ENCODE data around the gene HEMK1. TPM values are rescaled to one million over a fixed set of nuclear protein-coding genes. Genes with fewer than 3 reads are reported as not detected.

The HEMK1 gene
- total and polyA plus RNA-seq, 4 donors: 11.0 to 21.3 (median 15.1) TPM

DNA sequence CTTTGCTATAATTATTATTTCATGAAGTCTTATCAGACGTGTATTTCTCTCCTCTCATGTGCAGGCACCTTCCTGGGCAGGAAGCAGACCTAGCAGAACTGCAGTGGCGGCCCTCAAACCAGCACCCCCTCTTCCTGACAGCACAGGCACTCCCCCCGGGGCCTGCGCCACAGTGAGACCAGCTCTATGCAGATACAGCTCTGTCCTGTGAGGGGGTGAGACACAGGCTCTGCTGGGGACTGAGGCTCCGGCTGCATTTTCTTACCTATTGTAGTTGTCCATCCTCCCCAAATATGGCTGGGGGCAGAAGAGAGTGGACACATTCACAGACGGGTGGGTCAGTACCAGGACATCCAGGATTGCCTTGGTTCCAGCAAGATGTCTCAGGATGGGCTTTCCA, 37.3 kb downstream of the HEMK1 start:
- DNase-seq (no peak), ATAC-seq (ENCODE audit: low FRiP score) (no peak)
- Histone ChIP-seq H3K9me3 (ENCODE audit: control insufficient read depth, low read length) (no peaks in the 10 kb centered on the region), H3K36me3 (ENCODE audit: control insufficient read depth in 1 of 2, insufficient read depth in 2 of 2, low read length in 1 of 2) (no peaks in the 10 kb centered on the region), H3K27me3 (ENCODE audit: control insufficient read depth in 1 of 2, insufficient read depth in 2 of 2, low read length in 1 of 2) (no peaks in the 10 kb centered on the region), H3K4me1 (ENCODE audit: control insufficient read depth in 1 of 2, insufficient read depth in 2 of 2, low read length in 2 of 2) (no peaks in the 10 kb centered on the region), H3K4me3 (ENCODE audit: low read length in 2 of 2) (no peak overlapping the region), H3K27ac (ENCODE audit: low read depth in 1 of 2, low read length in 2 of 2) (no peak overlapping the region)
- intact Hi-C loops (cut with DNase I): no loop called here
- 68 to 77% methylated on average over 6 of the region's 6 CpGs for WGBS, 2 donors

DNA sequence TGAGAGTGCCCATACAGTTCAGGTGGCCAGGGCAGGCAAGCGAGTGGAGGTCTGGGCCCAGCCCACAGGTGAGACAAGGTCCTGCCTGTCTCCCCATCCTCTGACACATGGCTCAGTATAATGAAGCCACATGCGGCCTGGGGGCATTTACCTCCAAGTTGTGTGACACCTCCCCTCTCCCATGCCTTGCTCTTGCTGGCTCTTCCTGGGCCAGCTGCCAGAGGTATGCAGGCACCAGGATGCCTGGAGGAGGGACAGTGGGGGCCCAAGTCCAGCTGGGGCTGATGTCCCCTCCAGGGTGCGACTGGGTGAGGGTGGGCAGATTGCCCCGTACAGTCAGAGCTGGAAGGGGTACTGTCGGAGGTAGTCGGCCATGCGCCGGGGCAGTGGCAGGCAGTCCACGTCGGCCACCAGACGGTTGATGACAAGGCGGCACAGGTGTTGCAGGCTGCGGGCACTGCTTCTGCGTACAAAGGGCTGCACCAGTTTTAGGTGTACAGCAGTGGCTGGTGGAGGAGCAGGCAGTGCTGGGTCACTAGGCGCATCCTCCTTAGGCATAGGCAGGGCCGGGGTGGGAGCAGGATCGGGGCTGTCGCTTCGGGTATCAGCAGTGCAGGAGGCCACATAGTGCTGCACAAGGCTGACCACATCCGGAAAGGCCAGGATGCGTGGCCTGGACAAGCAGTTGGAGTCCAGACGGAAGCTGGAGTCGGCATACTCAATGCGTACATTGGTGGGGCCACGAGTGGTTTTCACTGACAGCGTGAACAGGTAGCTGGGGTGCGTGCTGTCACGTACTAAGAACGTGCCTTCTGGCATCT, 38.2 kb downstream of the HEMK1 start:
- Histone ChIP-seq H3K27ac (ENCODE audit: low read depth in 1 of 2, low read length in 2 of 2) (no peak overlapping the region), H3K9me3 (ENCODE audit: control insufficient read depth, low read length) (no peaks in the 10 kb centered on the region), H3K4me3 (ENCODE audit: low read length in 2 of 2) (no peak overlapping the region), H3K4me1 (ENCODE audit: control insufficient read depth in 1 of 2, insufficient read depth in 2 of 2, low read length in 2 of 2) (no peaks in the 10 kb centered on the region), H3K36me3 (ENCODE audit: control insufficient read depth in 1 of 2, insufficient read depth in 2 of 2, low read length in 1 of 2) (no peaks in the 10 kb centered on the region), H3K27me3 (ENCODE audit: control insufficient read depth in 1 of 2, insufficient read depth in 2 of 2, low read length in 1 of 2) (no peaks in the 10 kb centered on the region)
- no peak for DNase-seq
- no peak for ATAC-seq (ENCODE audit: low FRiP score)
- 84 to 85% methylated on average over 29 of the region's 29 CpGs for WGBS, 2 donors
- intact Hi-C loops (cut with DNase I): no loop called here

DNA sequence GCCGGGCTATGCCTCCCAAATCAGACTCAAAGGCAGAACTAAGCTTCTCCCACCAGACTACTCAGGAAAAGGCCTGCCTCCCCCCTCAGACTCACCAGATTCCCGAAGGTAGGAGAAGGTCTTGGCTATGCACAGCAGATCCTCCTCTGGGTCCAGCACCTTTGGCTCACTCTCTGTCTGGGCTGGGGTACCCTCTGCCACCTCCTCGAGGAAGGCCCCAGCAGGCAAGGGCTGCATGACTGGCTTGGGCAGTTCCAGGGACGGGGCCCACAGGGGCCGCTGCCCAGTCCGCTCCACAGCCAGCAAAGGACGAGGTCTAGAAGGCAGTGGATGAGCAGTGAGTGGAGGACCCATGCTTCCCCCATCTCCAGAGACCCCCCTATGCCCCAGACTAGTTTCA, 39.0 kb downstream of the HEMK1 start:
- WGBS, 2 donors: 82 to 85% methylated on average over 7 of the region's 7 CpGs
- Histone ChIP-seq H3K27ac (ENCODE audit: low read depth in 1 of 2, low read length in 2 of 2) (no peak overlapping the region), H3K9me3 (ENCODE audit: control insufficient read depth, low read length) (no peaks in the 10 kb centered on the region), H3K36me3 (ENCODE audit: control insufficient read depth in 1 of 2, insufficient read depth in 2 of 2, low read length in 1 of 2) (no peaks in the 10 kb centered on the region), H3K4me3 (ENCODE audit: low read length in 2 of 2) (no peak overlapping the region), H3K4me1 (ENCODE audit: control insufficient read depth in 1 of 2, insufficient read depth in 2 of 2, low read length in 2 of 2) (no peaks in the 10 kb centered on the region), H3K27me3 (ENCODE audit: control insufficient read depth in 1 of 2, insufficient read depth in 2 of 2, low read length in 1 of 2) (no peaks in the 10 kb centered on the region)
- intact Hi-C loops (cut with DNase I): no loop called here
- ATAC-seq (ENCODE audit: low FRiP score) (no peak), DNase-seq (no peak)

DNA sequence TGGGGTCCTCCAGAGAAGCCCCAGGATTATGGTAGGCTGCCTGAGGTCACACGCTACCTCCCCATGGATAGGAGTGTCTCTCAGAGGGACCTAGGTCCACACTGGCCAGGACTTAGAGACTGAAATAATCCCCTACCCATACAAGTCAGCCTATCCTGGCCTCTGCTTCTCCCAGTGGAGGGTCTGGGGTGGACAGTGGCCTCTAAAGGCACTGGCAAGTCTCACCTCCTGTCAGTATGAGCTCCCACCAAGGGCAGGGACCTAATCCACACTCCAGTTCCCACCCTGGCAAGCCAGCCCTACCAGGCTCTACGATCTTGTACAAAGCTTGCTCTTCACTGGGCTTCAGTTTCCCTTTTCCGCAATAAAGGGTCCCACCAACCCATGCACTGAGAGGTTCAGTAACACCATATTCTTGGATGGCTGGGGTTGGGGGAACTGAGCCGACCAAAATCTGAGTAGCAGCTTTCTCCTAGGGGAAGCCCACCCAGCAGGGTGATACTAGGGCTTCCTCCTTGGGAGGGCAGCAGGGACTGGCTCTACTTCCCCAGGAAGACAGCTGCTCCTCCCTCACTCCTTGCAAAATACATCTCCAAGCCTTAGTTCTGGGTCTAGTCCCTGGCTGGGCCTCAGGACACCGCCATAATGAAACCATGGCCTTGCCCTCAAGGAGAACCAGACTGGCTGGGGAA, 39.9 kb downstream of the HEMK1 start:
- no peak for DNase-seq
- 91% methylated on average over 5 of the region's 5 CpGs for WGBS, 2 donors
- intact Hi-C loops (cut with DNase I): no loop called here
- Histone ChIP-seq H3K4me3 (ENCODE audit: low read length in 2 of 2) (no peak overlapping the region), H3K9me3 (ENCODE audit: control insufficient read depth, low read length) (no peaks in the 10 kb centered on the region), H3K27me3 (ENCODE audit: control insufficient read depth in 1 of 2, insufficient read depth in 2 of 2, low read length in 1 of 2) (no peaks in the 10 kb centered on the region), H3K36me3 (ENCODE audit: control insufficient read depth in 1 of 2, insufficient read depth in 2 of 2, low read length in 1 of 2) (no peaks in the 10 kb centered on the region), H3K27ac (ENCODE audit: low read depth in 1 of 2, low read length in 2 of 2) (no peak overlapping the region), H3K4me1 (ENCODE audit: control insufficient read depth in 1 of 2, insufficient read depth in 2 of 2, low read length in 2 of 2) (no peaks in the 10 kb centered on the region)
- ATAC-seq (ENCODE audit: low FRiP score): no peak

- no peak overlapping the region for H3K4me3 ChIP-seq (ENCODE audit: low read length in 2 of 2)
- no peaks in the 10 kb centered on the region for H3K9me3 ChIP-seq (ENCODE audit: control insufficient read depth, low read length)
- ATAC-seq (ENCODE audit: low FRiP score) (no peak), DNase-seq (no peak)
- no peaks in the 10 kb centered on the region for H3K4me1 ChIP-seq (ENCODE audit: control insufficient read depth in 1 of 2, insufficient read depth in 2 of 2, low read length in 2 of 2)
- intact Hi-C loops (cut with DNase I): loop anchor here in 1 of 2 donors (5.0 kb wide), 2 partner anchors 92 to 257 kb away; partner anchors contain the start of genes CYB561D2 and NPRL2
- H3K27ac ChIP-seq (ENCODE audit: low read depth in 1 of 2, low read length in 2 of 2): no peak overlapping the region
- no peaks in the 10 kb centered on the region for H3K27me3 ChIP-seq (ENCODE audit: control insufficient read depth in 1 of 2, insufficient read depth in 2 of 2, low read length in 1 of 2)
- WGBS, 2 donors: 87 to 93% methylated on average over 3 of the region's 3 CpGs
- H3K36me3 ChIP-seq (ENCODE audit: control insufficient read depth in 1 of 2, insufficient read depth in 2 of 2, low read length in 1 of 2): no peaks in the 10 kb centered on the region
Observed at GRCh38 chr3:50609763-50610085, 40.4 kb downstream of the HEMK1 start.

DNA sequence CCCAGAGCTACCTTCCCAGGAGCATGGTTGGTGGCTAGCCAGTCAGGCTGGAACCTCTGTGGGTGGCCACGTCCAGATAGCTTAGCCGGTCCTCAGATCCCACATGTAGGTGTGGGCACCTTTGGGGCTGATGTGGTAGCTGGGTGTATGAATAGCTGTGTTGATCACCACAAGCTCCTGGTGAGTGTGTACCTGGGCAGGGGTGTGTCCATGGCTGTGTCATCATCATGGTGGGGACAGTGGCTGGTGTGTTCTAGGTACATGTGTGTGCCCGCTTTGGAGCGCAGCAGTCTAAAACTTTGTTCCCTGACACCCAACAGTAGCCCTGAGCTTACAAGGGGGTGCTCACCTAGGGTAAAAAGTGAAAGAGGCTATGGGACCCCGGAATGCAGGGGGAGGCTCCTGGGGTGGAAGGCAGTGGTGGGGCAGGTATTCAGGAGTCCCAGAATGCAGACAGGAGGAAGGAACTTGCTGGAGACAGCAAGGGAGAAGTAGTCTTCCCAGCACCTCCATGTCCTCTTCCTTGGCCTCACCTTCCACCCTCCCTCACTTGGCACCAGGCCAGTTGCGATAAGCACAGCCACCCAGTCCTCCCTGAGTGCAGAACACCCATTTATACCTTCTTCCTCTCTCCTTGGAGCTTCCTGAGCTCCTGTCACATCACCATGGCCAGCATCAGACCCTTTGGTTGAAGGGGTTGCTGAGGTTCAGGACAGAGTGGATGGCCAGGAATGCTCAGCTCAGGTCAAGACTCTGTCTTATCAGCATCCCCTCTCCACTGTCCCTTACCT, 41.1 kb downstream of the HEMK1 start:
- DNase-seq (no peak), ATAC-seq (ENCODE audit: low FRiP score) (no peak)
- Histone ChIP-seq H3K27me3 (ENCODE audit: control insufficient read depth in 1 of 2, insufficient read depth in 2 of 2, low read length in 1 of 2) (no peaks in the 10 kb centered on the region), H3K4me1 (ENCODE audit: control insufficient read depth in 1 of 2, insufficient read depth in 2 of 2, low read length in 2 of 2) (no peaks in the 10 kb centered on the region), H3K4me3 (ENCODE audit: low read length in 2 of 2) (no peak overlapping the region), H3K36me3 (ENCODE audit: control insufficient read depth in 1 of 2, insufficient read depth in 2 of 2, low read length in 1 of 2) (no peaks in the 10 kb centered on the region), H3K27ac (ENCODE audit: low read depth in 1 of 2, low read length in 2 of 2) (no peak overlapping the region), H3K9me3 (ENCODE audit: control insufficient read depth, low read length) (no peaks in the 10 kb centered on the region)
- intact Hi-C loops (cut with DNase I): loop anchor here in 1 of 2 donors (5.0 kb wide), 2 partner anchors 93 to 258 kb away; partner anchors contain the start of genes CYB561D2 and NPRL2
- WGBS, 2 donors: 73 to 77% methylated on average over 6 of the region's 6 CpGs

DNA sequence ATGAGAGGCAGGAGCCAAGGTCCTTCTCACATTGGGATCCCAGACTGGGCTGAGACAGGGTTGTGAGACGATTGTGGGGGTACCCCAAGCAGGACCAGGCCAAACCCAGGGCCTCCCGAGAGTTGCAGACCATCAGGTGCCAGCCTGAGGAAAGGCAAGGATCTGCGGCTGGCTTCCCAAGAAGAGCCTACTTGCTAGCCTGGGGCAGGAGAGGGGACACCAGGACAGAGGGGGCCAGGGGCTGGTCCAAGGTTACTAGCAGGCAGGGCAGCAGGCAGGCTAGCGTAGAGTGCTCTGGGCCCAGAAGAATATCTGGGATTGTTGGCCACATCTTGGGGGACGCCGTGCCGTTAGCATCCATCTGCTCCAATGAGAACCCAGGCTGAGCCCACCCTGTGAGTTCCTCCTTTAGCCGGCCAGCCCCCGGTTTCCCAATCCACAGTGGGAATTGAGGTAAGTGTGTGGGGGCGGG, 41.7 kb downstream of the HEMK1 start:
- ATAC-seq (ENCODE audit: low FRiP score) (no peak), DNase-seq (no peak)
- Histone ChIP-seq H3K9me3 (ENCODE audit: control insufficient read depth, low read length) (no peaks in the 10 kb centered on the region), H3K27me3 (ENCODE audit: control insufficient read depth in 1 of 2, insufficient read depth in 2 of 2, low read length in 1 of 2) (no peaks in the 10 kb centered on the region), H3K36me3 (ENCODE audit: control insufficient read depth in 1 of 2, insufficient read depth in 2 of 2, low read length in 1 of 2) (no peaks in the 10 kb centered on the region), H3K4me3 (ENCODE audit: low read length in 2 of 2) (peak overlapping the region; percentile 3 to 61), H3K27ac (ENCODE audit: low read depth in 1 of 2, low read length in 2 of 2) (no peak overlapping the region), H3K4me1 (ENCODE audit: control insufficient read depth in 1 of 2, insufficient read depth in 2 of 2, low read length in 2 of 2) (no peaks in the 10 kb centered on the region)
- WGBS, 2 donors: 4 to 6% methylated on average over 10 of the region's 10 CpGs
- intact Hi-C loops (cut with DNase I): loop anchor here in 1 of 2 donors (1.0 to 5.0 kb wide), 3 partner anchors 9 to 259 kb away; partner anchors contain the start of genes CYB561D2 and NPRL2

DNA sequence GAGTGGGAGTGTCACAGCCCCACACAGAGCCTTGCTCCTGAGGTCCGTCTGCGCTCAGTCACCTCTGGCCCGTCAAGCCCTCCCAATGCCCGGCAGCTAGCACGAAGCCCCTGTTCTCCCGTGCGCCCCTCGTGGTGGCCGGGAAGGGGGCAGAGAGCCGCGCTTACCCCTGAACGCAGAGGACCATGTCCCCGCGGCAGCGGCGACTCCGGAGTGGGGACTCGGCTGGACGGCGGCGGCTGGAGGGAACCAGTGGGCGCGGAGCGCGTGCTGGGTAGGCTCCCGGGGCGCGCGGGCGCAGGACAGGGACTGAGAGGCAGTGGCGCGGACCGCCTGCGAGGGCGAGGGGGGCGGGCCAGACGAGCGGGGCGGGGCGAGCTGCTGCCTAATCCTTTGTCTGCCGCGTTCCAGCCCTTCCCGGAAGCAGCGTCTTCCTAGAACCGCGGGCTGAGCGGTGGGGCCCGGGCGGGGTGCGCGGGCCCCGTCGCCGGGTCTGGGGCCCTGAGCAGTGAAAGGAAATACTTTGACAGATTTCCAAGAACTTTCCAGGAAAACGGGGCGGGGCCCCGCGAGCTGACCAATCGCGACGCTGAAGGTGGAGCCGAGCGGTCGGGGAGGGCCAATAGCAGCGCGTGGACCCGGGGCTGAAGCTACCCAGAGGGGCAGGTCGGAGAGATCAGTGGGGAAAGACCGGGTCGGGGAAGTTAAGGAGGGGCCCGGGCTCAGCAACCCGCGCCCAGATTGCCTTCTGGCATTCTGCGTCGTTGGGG, 42.3 kb downstream of the HEMK1 start, which contains the start of gene CISH:
Gene CISH (minus strand): TSS at position 311 of the 770 bp plus-strand sequence. CDS start 124 bp downstream, at position 187.
- 0 to 2% methylated on average over 54 to 75 of the region's 75 CpGs for WGBS, 2 donors
- no peaks in the 10 kb centered on the region for H3K9me3 ChIP-seq (ENCODE audit: control insufficient read depth, low read length)
- no peaks in the 10 kb centered on the region for H3K4me1 ChIP-seq (ENCODE audit: control insufficient read depth in 1 of 2, insufficient read depth in 2 of 2, low read length in 2 of 2)
- ATAC-seq (ENCODE audit: low FRiP score) (peak; percentile 90), DNase-seq (peak; percentile 97 to 98)
- intact Hi-C loops (cut with DNase I): loop anchor here in 1 of 2 donors (1.0 to 5.0 kb wide), 3 partner anchors 9 to 259 kb away; partner anchors contain the start of genes CYB561D2 and NPRL2
- H3K36me3 ChIP-seq (ENCODE audit: control insufficient read depth in 1 of 2, insufficient read depth in 2 of 2, low read length in 1 of 2): no peaks in the 10 kb centered on the region
- H3K27ac ChIP-seq (ENCODE audit: low read depth in 1 of 2, low read length in 2 of 2): peak within 1 kb of the TSS in 1 of 2 donors; percentile 2
- no peaks in the 10 kb centered on the region for H3K27me3 ChIP-seq (ENCODE audit: control insufficient read depth in 1 of 2, insufficient read depth in 2 of 2, low read length in 1 of 2)
- peak within 1 kb of the TSS; percentile 7 to 61 for H3K4me3 ChIP-seq (ENCODE audit: low read length in 2 of 2)

Measured in aorta (tissue), 5 donors.